GM19351 (cell line): ENCODE data around the gene TMCO4.
A peak's percentile ranks its signal among the peaks of the same experiment; 100 is the strongest.
"Not testable (repeated sequence)": the region's sequence is repeated elsewhere in the genome, so short reads cannot be mapped to it uniquely, and the experiment has no call there.

Experiments used
- ATAC-seq: cut with Tn5 transposase; IDR thresholded peaks from one replicate; pipeline ENCODE4 v1.9.1; 2021; ENCODE audit warnings: mild to moderate bottlenecking, moderate library complexity; ENCODE audit not compliant: unreplicated experiment

Gene TMCO4

DNA sequence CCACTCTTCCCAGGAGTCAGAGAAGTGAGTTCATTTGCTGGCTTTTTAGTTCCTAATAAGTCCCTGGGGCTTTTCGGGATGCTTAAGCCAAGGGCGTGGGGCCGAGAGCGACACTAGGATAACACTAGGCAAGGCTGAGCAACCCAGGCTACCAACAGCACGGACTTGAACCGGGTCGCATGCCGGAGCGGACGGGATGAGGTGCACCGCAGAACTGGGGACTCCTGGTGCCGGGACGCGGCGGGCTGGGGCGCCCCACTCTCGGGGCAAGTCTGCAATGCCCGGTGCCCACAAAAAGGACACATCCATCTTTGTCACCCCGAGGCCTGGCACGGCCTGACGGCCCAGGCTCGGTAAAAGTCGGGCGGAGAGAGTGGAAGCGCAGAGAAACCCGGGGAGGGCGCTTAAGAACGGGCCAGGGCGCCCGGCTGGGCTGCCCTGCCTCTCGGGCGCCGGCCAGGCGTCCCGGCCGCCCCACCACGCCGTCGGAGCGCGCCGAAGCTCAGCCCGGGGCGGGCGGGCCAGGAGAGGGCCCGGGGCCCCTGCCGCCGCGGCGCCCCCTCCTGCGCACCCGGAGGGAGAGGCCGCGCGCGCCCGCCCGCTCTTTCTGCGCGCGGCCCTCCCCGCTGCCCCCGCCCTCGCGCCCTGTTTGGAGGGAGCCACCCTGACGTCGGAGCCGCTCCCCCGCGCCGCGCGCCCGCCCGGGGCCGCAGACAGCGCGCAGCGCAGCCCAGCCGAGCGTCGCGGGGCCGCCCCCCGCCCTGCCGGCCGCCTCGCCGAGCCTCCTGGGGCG lies 155.9 kb downstream of the TMCO4 start, which contains the start of gene NBL1:
Gene NBL1, plus strand, starts transcription at position 710 of the 793 bp plus-strand sequence. CDS start 10,720 bp downstream, outside the sequence.
- peak; percentile 50 for ATAC-seq

DNA sequence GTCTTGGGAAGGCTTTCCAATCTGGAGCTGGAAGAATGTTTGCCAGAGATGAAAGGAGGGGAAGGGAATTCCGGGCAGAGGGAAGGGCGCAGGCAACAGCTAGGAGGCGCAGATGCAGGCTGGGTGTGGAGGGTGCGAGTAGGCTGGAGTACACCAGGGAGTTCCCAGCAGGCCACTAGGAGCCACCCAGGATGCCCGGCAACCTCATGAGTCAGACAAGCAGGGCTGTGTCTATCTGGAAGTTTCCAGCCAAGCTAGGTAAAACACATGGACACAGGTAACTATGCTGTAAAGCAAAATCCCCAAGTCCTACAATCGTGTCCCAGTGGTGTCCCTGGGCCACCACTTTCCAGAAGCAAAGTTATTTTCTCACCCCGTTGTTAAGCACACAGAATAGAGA lies 156.6 kb downstream of the TMCO4 start:
- no peak for ATAC-seq

- no peak for ATAC-seq
Measured at GRCh38 chr1:19640363-19641316, 159.1 kb downstream of the TMCO4 start.

GRCh38 chr1:19639999-19640362 lies 159.7 kb downstream of the TMCO4 start:
- ATAC-seq = no peak

DNA sequence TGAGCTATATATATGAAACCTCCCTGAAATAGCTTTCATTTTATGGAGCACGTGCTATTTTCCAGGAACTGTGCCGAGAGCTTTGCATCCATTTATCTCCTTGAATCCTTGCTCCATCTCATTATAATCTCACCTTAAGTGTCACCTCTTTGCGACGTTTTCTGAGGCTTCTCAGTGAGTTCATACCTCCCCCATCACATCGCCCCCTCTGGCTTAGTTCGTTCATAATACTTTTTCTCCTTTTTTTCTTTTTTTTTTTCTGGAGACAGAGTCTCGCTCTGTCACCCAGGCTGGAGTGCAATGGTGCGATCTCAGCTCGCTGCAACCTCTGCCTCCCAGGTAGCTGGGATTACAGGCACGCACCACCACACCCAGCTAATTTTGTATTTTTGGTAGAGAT lies 160.5 kb downstream of the TMCO4 start:
- ATAC-seq = not testable (repeated sequence)

DNA sequence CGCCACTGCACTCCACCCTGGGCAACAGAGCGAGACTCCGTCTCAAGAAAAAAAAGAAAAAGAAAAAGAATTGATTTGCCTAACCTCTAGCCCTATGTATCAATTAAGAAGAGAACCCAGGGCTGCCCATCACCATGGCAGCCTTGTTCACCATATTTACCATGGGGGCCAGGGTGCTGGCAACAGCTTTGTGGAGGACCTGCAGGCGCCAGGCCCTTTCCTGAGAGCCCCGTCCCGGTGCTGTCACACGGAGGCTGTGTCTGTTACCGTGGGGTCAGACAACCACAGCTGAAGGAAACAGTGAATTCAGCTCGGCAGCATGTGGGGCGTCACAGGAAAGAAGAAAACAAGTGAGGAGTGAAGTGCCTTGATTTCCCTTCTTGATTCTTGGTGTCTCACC lies 162.1 kb downstream of the TMCO4 start:
- ATAC-seq = no peak

GRCh38 chr1:19636749-19637148 lies 163.0 kb downstream of the TMCO4 start:
- ATAC-seq = not testable (repeated sequence)

DNA sequence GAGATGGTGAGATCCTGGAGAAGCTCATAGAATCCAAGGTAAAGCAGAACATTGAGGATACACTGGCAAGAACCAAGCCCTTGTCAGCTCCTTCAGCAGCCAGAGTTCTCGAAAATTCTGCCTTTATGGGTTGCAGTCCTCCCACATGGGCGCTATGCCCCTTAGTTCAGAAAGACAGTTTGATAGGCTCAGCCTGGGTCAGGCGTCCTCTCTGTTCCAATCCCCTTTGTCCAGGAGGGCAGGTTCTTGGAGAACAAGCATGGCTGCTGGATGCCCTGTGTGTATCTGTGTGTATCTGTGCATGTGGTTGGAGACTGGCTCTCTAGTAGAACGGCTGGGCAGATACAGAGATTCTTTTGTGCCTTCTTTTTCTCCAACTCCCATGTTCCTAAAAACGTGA lies 163.7 kb downstream of the TMCO4 start:
- ATAC-seq = no peak

GRCh38 chr1:19635646-19636045 lies 164.1 kb downstream of the TMCO4 start:
- ATAC-seq = no peak

- not testable (repeated sequence) for ATAC-seq
Measured at GRCh38 chr1:19635064-19635463, 164.7 kb downstream of the TMCO4 start.

GRCh38 chr1:19633106-19633505 lies 166.6 kb downstream of the TMCO4 start:
- no peak for ATAC-seq
